GM12875 (cell line): Measurements from ENCODE around the gene PARD3.

Source experiments
- H3K4me3 ChIP-seq: one replicate; pipeline ENCODE4 v1.5.1; 2011; ENCODE audit warnings: low read depth, low read length, control low read depth
- CTCF ChIP-seq: IDR thresholded peaks from 2 replicates; pipeline ENCODE4 v1.5.1; 2011; ENCODE audit warnings: low read depth, mild to moderate bottlenecking, control low read depth, inconsistent platforms, low read length, moderate library complexity, borderline replicate concordance; ENCODE audit not compliant: insufficient read depth

Gene PARD3

GRCh38 chr10:34224639-34225038, 590.5 kb downstream of the PARD3 start:
- TF ChIP-seq CTCF, result no peak

DNA sequence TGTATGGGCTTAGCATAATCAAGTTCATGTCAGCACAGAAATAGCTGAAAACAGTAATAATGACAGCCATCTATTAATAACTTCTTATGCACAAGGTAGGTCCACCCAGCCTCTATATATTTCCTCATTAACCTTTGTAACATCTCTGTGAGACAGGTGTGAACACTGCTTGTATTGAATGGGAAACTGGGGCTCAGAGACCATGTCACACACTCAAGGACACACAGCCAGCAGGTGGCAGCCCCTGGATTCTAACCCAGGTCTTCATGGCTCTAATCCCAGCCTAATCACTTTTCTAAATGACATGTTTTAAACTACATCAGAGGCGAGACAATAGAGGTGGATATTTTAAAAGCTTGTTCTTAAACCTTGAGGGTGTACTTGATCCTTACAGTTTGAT, 591.4 kb downstream of the PARD3 start:
- H3K4me3 ChIP-seq, result no peak overlapping the region
- TF ChIP-seq CTCF, result 0 out of 2 replicates have a peak, but pooled peaks have one; percentile 7

More at GRCh38 chr10:34224639-34225038, 590.5 kb downstream of the PARD3 start:
- no peak overlapping the region for H3K4me3 ChIP-seq

DNA sequence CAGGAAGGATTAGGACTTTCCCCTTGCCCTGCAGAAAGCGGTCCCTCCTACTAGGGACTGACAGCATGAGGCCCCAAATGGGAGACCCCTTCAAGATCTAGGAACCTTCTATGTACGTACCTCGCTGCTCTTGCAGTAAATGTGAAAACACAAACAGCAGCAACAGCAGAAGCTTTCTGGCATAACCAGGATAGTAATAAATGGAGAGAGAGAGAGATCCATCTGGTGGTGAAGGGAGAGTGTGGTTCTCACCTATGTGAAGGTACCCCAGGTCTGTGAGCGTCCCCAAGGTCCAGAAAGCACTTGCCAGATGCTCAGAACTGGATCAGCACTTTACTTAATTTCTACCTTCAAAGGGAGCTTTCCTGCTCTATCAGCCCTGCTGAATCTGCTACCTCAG, 592.7 kb downstream of the PARD3 start:
- no peak for TF ChIP-seq CTCF
- no peak overlapping the region for H3K4me3 ChIP-seq

GRCh38 chr10:34219753-34220548, 595.1 kb downstream of the PARD3 start:
- no peak for TF ChIP-seq CTCF
- no peak overlapping the region for H3K4me3 ChIP-seq

DNA sequence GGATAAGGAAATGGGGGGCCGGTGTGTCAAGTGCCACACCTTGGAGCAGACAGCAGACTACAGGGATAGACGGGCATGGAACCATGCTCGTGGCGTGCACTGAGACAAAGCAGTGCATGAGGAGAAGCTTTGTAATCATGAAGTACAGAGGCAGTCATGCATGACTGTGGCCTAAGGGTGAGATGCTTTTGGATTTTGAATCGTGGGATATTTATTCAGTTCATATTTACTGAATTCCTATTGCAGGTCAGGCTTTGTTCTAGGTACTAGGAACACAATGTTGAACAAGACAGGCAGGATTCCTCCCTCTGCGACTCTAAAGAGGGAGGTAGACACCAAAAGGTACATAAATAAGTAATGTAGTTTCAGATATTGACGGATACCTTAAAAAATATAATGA, 597.6 kb downstream of the PARD3 start:
- no peak overlapping the region for H3K4me3 ChIP-seq
- TF ChIP-seq CTCF, result no peak

- no peak for TF ChIP-seq CTCF
- H3K4me3 ChIP-seq, result no peak overlapping the region
Measured at GRCh38 chr10:34216348-34216945, 598.6 kb downstream of the PARD3 start.

DNA sequence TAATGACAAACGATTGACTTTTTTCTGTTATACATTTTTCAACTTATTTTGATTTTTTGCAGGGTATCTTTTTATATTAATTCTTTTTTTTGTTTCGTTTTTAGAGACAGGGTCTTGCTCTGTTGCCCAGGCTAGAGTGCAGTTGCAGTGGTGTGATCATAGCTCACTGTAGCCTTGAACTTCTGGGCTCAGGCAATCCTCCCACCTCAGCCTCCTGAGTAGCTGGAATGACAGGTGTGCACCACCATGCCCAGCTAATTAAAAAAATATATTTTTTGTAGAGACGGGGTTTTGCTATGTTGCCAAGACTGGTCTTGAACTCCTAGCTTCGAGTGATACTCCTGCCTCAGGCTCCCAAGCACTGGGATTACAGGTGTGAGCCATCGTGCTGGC, 601.3 kb downstream of the PARD3 start:
- TF ChIP-seq CTCF, result no peak
- H3K4me3 ChIP-seq, result no peak overlapping the region
